ENCODE data around the gene MYO15B.

The MYO15B gene

GRCh38 chr17:75670868-75671267 lies 83.3 kb downstream of the MYO15B start:
- no peak for DNase-seq

GRCh38 chr17:75672011-75672410 lies 84.4 kb downstream of the MYO15B start:
- no peak for DNase-seq

DNA sequence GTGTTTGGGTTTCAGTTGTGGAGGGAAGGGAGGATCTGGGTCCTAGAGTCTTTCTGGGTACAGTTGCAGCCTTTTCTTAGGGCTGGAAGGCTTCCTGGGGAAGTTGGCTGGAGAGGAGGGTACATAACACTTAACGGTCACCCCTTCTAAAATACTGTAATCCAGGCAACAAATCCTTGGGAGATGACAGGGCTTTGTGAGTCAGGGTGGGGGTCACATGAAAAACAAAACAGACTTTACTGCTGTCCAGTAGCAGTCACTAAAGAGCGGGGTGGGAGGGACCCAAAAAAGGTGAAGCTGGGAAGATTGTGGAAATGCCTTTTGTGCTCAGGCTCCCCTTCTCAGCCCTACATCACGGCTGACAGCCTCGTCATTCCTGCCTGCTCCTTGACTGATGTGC lies 85.9 kb downstream of the MYO15B start:
- DNase-seq, result no peak

Data from SIG-M5 (cell line).